HG03565 (cell line): ENCODE results near the gene GNPTG.
A peak's percentile ranks its signal among the peaks of the same experiment; 100 is the strongest.

Source experiments
- ATAC-seq: cut with Tn5 transposase; IDR thresholded peaks from one replicate; pipeline ENCODE4 v1.9.1; 2021; ENCODE audit warnings: mild to moderate bottlenecking, moderate library complexity; ENCODE audit not compliant: unreplicated experiment

GNPTG gene

GRCh38 chr16:1392826-1393225, 41.1 kb downstream of the GNPTG start:
- no peak for ATAC-seq

GRCh38 chr16:1393613-1394176, 42.0 kb downstream of the GNPTG start:
- no peak for ATAC-seq

GRCh38 chr16:1394367-1394951, 42.7 kb downstream of the GNPTG start:
- ATAC-seq = no peak

- ATAC-seq = no peak
Measured at GRCh38 chr16:1395444-1396031, 43.8 kb downstream of the GNPTG start.

GRCh38 chr16:1397779-1398178, 46.0 kb downstream of the GNPTG start:
- no peak for ATAC-seq

- ATAC-seq = no peak
Measured at GRCh38 chr16:1398351-1398750, 46.6 kb downstream of the GNPTG start.

GRCh38 chr16:1398826-1399581, 47.3 kb downstream of the GNPTG start:
- no peak for ATAC-seq

- no peak for ATAC-seq
Measured at GRCh38 chr16:1401061-1401757, 49.5 kb downstream of the GNPTG start.

GRCh38 chr16:1401758-1402154, 50.0 kb downstream of the GNPTG start:
- no peak for ATAC-seq

GRCh38 chr16:1403036-1403435, 51.3 kb downstream of the GNPTG start:
- no peak for ATAC-seq

GRCh38 chr16:1403733-1404132, 52.0 kb downstream of the GNPTG start:
- no peak for ATAC-seq

- ATAC-seq = no peak
Measured at GRCh38 chr16:1407753-1408152, 56.0 kb downstream of the GNPTG start.

- peak; percentile 59 for ATAC-seq
Measured at GRCh38 chr16:1408171-1408837, 56.6 kb downstream of the GNPTG start.

- no peak for ATAC-seq
Measured at GRCh38 chr16:1412847-1413246, 61.1 kb downstream of the GNPTG start.
